ENCODE data around the gene ARG2. TPM values are rescaled to one million over a fixed set of nuclear protein-coding genes. Genes with fewer than 3 reads are reported as not detected.

Gene ARG2
- total and polyA plus RNA-seq, 9 of the 15 experiments (the other 6 are each of a cell fraction or from before 2014, with no cell fraction given), result 6.2 to 75.0 (median 17.8) TPM

DNA sequence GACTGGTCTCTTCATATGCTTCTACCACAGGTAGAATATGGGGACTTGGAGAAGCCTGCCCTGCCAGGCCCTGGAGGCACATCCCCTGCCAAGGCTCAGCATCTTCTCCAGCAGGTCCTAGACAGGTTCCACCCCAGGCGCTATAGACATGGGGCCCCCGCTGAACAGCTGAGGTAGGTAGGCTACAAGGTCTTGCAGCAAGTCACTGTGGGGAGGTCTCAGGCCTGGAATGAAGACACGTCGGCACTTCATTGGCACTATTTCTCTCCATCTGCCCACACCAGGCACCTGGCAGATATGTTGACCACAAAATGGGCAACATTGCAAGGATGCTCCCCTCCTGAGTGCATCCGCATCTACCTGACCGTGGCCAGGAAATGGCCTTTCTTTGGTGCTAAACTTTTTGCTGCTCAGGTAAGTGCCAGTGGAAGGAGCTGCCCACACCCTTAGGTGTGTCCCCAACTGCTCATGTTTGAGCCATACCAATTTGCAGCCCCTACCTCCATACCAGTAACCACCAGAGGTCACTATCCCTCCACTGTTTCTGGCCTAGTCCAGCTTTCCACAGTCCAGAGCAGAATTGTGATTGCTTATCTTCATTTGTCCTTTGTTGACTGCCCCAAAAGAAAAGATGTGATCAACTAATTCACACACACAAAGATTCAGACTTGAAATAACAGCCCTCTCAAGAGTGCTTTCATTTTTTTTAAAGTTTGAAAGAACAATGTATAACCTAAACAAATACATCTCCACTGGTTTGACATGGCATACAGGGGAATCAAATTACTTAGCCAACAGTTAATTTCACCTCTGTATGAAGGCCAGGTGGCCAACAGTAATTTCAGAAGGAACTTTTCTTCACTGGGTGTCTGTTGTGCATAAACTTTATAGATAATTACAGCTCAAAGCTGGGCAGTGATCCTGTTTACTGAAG is 35.7 kb upstream of the ARG2 start:
- Histone ChIP-seq H3K4me3 (no peak overlapping the region), H2AFZ (ENCODE audit: low read depth, low read length) (no peak overlapping the region), H3K9ac (ENCODE audit: insufficient read depth in 1 of 2, low read depth in 2 of 2, low read length in 2 of 2) (no peak overlapping the region), H3K9me3 (replicated peaks; ENCODE audit: control insufficient read depth, insufficient read depth, low read depth, low read length) (no peaks in the 10 kb centered on the region), H3K4me2 (ENCODE audit: insufficient read depth, low read length) (no peak overlapping the region), H4K20me1 (replicated peaks; ENCODE audit: control insufficient read depth, insufficient read depth, low read length) (no peaks in the 10 kb centered on the region; the same call in 1 of the 2 replicates), H3K27ac (ENCODE audit: extremely low read depth, low read depth, low read length) (no peak overlapping the region), H3K36me3 (ENCODE audit: control insufficient read depth, insufficient read depth, low read length) (peaks cover 11% of the 10 kb centered on the region; the same call in 2 of the 3 replicates), H3K4me1 (replicated peaks in 1 of 2; ENCODE audit: control insufficient read depth in 2 of 2, insufficient read depth in 2 of 2, low read length in 2 of 2) (peaks cover 0 to 6% of the 10 kb centered on the region in 2 experiments; a peak in 2 of 5 replicates), H3K79me2 (ENCODE audit: control insufficient read depth, insufficient read depth, low read length) (no peaks in the 10 kb centered on the region), H3K27me3 (ENCODE audit: control insufficient read depth in 2 of 2, insufficient read depth in 2 of 2, low read length in 2 of 2) (no peaks in the 10 kb centered on the region), H3K9me1 (ENCODE audit: control insufficient read depth, insufficient read depth, low read length) (no peaks in the 10 kb centered on the region)
- in situ Hi-C loops (cut with MboI), result loop anchor here (5.0 to 10.0 kb wide), 3 partner anchors 83 to 451 kb away; partner anchors contain the start of gene RDH12
- no TSS peak for BruUV-seq (replicated peaks)
- ATAC-seq, result peak; percentile 94
- peak; percentile 87 for FAIRE-seq
- ChIA-PET CTCF (ENCODE audit: low intra/inter-chr PET ratio) (interaction anchor here (1.5 to 3.1 kb wide), 3 partner anchors 83 to 157 kb away, joined by 3 to 16 read pairs (median 14); no protein-coding TSS in a partner anchor), POLR2A (interaction anchor here (0.6 to 2.3 kb wide), 5 partner anchors 83 to 199 kb away, joined by 3 to 14 read pairs (median 3); no protein-coding TSS in a partner anchor)
- 33% methylated on average over 4 of the region's 6 CpGs for WGBS (ENCODE audit: insufficient coverage, low coverage, missing lambda C conversion rate)
- DNase-seq (ENCODE audit: extremely low read depth in 1 of 4, low spot score in 3 of 4), result peak; percentile 57 to 72 (median 66)
- intact Hi-C loops (cut with micrococcal nuclease), result loop anchor here (1.0 kb wide), 2 partner anchors 83 to 120 kb away; no protein-coding TSS in a partner anchor
- TF ChIP-seq THAP7 (CRISPR knock-in tag; IDR thresholded peaks at IDR 0.05) (no peak), RCOR1 (IDR thresholded peaks at IDR 0.05; ENCODE audit: borderline replicate concordance in 1 of 2, low read depth in 2 of 2, low read length in 2 of 2) (no peak; a peak in 1 of 4 replicates), RBM25 (IDR thresholded peaks at IDR 0.05; ENCODE audit: low read depth, low read length, severe bottlenecking) (no peak), RB1 (IDR thresholded peaks at IDR 0.05; ENCODE audit: low read depth) (peak; percentile 49; the same call in 1 of the 2 replicates), SMC3 (conservative IDR thresholded peaks at IDR 0.05; ENCODE audit: insufficient read depth, low read depth, low read length) (peak; percentile 93), MEF2A (IDR thresholded peaks at IDR 0.05; ENCODE audit: control insufficient read depth, low read depth, low read length) (no peak), POLR3G (IDR thresholded peaks at IDR 0.05; ENCODE audit: extremely low read depth, insufficient read length, insufficient replicate concordance) (no peak), CBFA2T2 (conservative IDR thresholded peaks at IDR 0.05) (no peak), ZNF274 (IDR thresholded peaks at IDR 0.05; ENCODE audit: borderline replicate concordance, low read depth, low read length) (no peak), CTCF (IDR thresholded peaks at IDR 0.05 in 2 of 3, conservative IDR thresholded peaks at IDR 0.05 in 1 of 3; ENCODE audit: insufficient read depth in 2 of 3, low read depth in 1 of 3, low read length in 3 of 3) (peak; percentile 72 to 83 (median 78)), ZNF76 (CRISPR knock-in tag; IDR thresholded peaks at IDR 0.05; ENCODE audit: borderline replicate concordance) (no peak), PRDM10 (IDR thresholded peaks at IDR 0.05; ENCODE audit: partially characterized antibody) (peak; percentile 18), GTF2F1 (IDR thresholded peaks at IDR 0.05; ENCODE audit: low read depth, low read length) (no peak)
